DMS114 treated with DMSO at 0.1 percent for 48 hours (cell line): Measurements from ENCODE around the gene FBXO44.
A peak's percentile ranks its signal among the peaks of the same experiment; 100 is the strongest.

Experiments used
- DNase-seq: peaks from one replicate; lab custom pipeline; 2025; ENCODE audit not compliant: unreplicated experiment; lab: John Stamatoyannopoulos, UW

The FBXO44 gene

DNA sequence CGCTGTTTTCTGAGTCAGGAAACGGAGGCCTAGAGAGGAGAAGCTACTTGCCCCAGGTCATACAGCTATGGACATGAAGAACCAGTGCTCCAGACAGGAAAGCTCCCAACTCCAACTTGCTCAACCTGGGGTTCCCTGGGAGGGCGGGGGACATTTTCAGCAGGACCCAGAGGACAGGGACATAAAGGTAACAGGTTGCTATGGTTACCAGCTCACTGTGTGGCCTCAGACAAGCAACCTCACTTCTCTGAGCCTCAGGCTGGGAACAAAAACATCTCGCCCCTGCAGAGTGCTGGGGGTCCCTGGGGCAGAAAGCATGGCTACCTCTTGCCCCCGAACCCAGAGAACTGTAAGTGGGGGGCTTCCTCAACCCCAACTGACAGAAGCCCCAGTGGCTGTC lies 16.6 kb upstream of the FBXO44 start:
- DNase-seq = no peak

DNA sequence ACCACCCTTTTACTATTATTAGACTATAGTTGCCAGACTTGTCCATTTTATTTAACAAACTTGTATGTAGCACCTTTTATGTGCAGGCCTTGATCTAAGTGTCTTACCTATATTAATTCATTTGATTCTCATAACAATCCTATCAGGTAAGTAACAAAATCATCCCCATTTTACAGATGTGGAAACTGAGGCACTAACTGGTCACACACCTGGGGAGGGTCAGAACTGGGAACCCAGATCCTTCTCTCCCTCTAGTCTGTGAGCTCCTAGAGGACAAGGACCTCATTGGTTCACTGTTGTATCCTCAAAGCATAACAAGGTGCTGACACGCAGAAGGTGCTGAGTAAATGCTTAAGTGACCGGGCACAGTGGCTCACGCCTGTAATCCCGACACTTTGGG lies 15.3 kb upstream of the FBXO44 start:
- no peak for DNase-seq

DNA sequence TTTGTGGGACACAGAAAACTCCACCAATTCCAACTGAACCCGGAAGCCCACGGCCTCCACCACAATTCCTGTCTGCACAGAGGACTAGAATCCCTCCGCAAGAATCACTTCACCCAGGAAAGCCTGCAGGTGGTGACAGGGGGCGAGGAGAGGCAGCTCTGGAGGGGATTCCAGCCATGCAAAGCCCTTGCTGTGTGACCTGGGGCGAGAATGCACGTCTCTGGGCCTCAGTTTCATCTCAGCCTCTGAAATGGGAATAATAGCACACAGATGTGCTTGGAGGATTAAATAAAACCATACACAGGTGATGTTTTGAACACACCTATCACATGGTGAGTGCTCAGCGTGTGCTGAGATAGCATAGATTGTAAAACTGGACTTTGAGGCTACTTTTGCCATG lies 14.6 kb upstream of the FBXO44 start:
- DNase-seq = no peak

DNA sequence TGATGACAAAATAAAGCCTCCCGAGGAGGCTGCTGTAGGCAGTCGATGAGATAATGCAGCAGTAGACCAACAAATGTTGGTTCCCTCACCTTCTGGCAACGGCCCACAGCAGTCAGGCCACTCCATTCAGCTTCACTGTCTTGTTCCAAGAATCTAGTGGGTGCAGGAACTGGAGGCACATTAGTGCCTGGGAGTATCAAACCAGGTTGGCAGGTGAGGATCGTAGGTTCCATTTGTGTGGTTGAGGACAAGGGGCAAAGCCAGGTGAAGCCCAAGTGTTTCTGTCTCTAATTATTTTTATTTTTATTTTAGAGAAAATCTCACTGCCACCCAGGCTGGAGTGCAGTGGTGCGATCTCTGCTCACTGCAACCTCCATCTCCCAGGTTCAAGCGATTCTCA lies 13.7 kb upstream of the FBXO44 start:
- DNase-seq = no peak

DNA sequence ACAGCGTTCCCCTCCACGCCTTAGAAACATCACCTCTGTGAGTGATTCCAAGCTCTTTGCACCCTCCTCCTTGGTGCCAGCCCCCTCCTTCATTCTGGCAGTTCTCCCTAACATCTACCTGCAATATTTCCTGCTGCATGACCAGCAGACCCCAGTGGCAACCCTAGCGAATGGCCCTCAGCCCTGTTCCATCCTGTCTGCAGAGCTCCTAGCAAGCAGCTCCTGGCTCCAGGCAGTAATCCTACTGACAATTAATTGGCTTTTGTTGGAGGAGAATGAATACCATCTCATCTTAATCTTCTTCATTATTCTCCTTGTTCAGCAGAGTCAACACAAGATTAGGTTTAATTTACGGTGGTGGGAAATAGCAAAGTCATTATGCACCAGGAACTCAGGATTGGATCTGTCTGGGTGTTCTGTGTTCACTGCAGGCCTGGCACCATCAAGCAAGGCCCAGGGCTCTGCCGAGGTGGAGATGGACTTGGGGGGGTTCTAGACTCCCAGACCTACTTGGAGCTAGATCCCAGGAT lies 12.8 kb upstream of the FBXO44 start:
- DNase-seq = no peak

DNA sequence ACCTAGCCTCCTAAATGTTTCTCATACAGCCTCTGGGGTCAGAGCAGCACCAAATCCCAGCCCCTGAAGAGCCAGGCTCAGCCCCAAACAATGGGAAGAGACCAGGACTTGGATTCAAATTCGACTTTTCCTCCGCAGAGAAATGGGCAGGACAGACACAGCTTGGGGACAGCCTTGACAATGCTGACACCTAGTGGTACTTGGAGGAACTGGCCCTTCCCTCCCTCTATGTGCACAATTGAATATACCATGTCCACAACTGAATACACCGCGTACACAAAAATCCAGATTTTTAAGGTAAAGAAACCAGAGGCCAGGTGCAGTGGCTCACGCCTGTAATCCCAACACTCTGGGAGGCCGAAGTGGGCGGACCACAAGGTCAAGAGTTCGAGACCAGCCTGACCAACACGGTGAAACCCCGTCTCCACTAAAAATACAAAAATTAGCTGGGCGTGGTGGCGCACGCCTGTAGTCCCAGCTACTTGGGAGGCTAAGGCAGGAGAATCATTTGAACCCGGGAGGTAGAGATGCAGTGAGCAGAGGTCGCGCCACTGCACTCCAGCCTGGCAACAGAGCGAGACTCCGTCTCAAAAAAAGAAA lies 12.2 kb upstream of the FBXO44 start:
- peak; percentile 56 for DNase-seq

DNA sequence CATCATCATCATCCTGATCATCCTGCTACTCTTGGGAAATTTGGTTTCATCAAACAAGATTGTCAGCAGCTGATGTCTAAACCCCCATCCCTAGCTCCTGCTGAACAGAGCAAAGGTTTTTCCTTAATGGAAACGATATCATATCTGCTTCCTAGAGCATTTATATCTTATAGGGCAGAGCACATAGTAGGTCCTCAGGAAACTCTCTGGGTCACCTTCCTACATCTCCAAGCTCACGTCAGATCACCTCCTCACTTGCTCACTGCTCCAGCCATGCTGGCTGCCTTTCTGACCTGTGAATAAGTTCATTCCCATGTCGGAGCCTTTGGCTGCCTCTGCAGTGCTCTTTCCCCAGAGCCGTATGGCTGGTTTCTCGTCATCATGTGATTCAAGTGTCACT lies 10.9 kb upstream of the FBXO44 start:
- DNase-seq = no peak

DNA sequence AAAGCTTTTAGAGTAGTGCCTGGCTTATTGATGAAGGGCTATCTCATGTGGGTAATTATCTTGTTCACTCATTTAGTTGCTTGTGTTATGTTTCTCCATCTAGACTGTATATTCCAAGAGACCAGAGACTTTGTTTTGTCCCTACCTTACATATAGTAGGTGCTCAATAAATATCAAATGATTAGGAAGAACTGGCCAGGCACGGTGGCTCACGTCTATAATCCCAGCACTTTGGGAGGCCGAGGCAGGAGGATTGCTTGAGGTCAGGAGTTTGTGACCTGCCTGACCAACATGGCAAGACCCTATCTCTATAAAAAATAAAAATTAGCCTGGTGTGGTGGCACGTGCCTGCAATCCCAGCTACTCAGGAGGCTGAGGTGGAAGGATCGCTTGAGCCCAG lies 9.4 kb upstream of the FBXO44 start:
- no peak for DNase-seq

DNA sequence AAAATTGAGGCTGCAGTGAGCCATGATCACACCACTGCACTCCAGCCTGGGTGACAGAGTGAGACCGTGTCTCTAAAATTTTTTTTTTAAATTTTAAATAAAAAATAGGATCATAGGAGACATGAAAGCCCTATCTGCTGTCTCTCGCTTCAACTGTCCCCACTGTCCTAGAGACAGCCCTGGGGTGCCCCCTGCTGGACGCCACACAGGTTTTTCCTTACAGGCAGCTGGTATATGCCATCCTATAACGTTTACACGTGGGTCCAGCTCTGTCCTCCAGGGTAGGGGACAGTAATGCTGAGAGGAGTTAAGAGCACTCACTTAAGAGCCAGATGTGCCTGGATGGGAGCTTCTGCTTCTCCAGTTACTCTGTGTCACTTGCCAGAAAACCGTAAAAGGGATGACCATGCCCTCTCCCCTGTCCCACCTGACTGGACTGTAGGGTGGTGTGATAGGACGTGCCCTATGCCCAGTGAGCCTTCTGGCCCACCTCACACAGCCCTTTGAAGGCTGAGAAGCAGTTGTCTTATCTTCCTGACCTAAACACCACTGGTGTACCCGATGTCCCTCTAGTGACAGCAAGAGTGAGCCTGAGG lies 8.9 kb upstream of the FBXO44 start:
- DNase-seq = peak; percentile 72

DNA sequence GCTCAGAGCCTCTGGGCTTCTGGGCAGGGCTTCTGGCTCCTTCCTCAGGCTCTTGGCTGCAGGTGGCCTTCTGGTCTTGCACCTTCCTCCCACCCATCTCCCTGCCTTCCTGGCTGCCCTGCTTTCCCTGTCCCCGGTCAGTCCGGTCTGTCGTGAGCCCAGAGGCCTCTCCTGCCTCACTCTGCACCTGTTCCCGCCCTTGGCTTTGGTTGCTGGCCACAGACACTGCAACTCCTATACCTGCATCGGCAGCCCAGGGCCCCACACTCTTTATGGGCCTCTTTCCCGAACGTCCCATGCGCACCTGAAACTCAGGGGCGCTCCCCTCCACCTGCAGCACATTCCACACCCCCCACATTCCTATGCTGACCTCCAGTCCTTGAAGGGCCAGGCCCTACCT lies 8.4 kb upstream of the FBXO44 start:
- DNase-seq = no peak

DNA sequence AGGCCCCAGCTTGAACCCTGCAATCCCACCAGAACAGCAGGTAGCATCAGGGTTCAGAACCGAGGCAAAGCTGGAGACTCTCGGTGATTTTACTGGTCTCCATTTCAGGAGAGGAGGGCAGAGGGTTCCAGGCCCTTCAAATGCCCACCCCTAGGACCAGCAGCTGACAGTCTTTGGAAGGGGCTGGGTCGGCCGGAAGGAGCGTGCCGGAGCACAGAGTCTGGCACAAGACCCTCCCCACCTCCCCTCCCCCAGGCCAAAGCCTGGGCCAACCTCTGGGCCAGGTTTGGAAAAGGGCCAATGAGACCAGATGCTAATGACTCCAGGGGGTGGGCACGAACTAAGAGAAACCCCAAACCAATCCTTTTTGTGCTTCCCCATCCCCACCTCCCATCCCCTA lies 7.3 kb upstream of the FBXO44 start:
- no peak for DNase-seq

DNA sequence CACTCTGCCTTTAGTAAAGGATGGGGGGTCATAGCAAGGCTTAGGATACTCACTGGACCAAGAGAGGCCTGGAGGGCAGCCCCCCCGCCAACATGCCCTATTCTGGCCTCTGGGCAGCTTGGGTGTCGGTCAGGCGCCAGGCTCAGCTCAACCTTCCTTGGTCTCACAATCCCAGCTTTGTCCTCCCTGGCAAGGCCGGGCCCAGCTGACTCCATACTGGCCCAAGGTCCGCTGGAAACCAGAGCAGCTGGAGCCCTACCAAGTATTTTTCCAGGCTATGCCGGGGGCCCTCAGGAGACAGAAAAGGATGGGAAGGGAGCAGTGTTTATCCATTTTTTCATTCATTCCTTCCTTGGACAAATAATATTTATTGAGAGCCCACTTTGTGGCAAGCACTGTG lies 6.6 kb upstream of the FBXO44 start:
- DNase-seq = no peak

DNA sequence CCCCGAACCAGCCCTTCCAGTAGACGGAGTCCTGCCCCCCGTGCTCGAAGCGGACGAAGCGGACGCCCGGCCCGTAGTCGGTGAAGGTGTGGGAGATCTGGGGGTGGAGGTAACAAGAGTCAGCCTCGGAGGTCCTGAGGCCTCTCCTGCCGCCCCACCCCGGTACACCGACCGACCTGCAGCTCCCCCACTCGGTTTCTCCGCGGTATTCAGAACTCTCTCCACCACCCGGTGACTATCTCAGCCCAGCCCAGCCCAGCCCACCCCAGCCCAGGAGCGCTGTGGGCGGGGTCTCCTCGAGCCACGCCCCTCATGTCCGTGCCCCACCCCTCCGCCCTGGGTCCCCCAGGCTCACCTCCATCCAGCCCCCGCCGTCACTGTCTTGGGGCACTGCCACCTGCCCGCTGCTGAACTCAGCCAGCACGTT lies 5.9 kb upstream of the FBXO44 start:
- no peak for DNase-seq

DNA sequence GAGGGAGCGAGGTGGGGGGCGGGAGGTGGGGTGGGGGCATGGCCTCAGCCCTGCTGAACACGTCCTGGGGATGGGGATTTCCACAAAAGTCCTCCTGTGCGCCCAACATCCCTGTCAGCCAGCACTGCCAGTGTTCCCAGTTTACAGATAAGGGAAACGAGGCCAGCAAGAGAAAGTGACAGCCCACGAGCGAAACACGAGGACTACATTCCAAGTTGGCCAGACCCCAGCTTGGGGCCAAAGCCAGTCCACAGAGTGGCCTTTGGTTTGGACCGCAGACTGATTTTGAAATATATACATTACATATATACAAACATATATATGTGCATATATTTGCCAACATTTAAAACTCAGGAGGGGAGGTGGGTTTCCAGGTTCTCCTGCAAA lies 5.4 kb upstream of the FBXO44 start:
- no peak for DNase-seq

DNA sequence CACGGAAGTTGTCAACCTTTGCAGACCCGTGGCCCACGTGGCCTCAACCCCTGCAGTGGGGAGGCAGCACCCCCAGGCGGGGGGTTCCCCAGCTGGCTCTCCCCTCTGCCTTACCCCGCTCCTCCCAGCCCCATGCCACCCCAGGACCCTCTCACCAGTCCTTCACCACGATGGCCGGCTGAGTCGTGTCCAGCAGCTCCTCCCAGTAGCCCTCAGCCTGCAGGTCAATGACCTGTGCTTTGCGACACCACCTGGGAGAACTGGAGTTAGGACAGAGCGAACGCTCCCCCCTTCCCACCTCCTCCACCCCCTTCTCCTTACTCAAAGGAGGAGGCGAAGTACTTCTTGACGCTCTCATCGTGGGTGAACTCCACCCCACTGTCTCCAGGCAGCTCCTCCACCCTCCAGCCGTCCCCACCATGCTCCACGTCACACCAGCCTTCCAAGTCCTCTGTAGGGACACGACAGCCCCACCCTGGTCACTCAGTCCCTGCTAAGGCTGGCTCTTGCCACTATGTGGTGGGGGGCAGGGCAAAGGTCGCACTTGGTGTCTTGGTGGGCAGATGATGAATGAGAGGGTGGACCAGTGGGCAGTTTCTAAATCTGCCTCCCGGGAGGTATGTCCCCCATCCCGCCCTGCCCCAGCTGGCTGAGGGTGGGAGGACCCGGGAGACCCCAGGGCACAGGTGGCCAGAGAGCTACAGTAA lies 4.9 kb upstream of the FBXO44 start:
- no peak for DNase-seq

DNA sequence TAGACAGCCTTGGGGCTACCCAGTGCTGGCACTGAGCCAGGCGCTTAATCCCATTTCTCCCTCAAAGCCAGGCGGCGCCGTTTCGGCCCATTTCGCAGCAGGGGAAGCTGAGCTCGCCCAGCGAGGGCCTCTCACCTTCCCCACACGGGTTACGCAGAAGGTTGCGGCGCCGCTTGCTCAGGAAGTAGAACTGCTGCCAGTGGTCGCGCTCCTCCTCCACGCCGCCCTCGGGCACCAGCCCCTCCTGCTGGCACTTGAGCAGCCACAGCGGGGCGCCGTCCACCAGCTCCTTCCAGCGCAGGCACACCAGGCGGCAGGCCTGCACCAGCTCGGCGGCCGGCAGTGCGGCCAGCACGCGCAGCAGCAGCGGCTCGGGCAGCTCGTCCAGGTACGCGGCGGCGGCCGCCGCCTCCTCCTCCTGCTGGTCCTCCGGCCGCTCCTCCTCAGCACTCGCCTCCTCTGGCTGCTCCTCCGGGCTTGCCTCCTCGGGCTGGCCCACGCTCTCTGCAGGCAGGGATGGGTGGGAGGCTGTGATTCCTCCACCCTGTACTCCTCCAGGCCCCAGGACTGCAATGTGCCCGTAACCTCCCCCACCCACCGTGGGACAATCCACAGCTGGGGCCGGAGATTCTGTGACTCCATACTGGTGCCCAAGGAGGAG lies 4.2 kb upstream of the FBXO44 start:
- DNase-seq = no peak

DNA sequence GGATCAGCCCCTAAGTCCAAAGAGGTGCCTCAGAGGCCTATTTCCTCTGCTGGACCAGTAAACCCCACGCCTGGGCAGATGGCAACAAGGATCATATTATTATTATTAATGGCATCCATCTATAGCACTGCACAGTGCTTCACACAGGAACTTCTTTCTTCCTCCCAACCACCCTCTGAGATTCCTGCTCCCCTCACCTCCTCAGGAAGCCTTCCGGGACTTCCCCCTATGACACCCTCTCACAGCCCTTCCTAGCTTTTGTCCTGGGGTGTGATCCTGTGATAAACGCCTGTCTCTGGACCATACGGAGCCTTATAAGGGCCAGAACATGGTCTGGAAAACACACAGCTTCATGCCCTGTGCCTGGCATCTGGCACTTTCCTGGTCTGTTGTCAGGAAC lies 3.7 kb upstream of the FBXO44 start:
- DNase-seq = no peak

DNA sequence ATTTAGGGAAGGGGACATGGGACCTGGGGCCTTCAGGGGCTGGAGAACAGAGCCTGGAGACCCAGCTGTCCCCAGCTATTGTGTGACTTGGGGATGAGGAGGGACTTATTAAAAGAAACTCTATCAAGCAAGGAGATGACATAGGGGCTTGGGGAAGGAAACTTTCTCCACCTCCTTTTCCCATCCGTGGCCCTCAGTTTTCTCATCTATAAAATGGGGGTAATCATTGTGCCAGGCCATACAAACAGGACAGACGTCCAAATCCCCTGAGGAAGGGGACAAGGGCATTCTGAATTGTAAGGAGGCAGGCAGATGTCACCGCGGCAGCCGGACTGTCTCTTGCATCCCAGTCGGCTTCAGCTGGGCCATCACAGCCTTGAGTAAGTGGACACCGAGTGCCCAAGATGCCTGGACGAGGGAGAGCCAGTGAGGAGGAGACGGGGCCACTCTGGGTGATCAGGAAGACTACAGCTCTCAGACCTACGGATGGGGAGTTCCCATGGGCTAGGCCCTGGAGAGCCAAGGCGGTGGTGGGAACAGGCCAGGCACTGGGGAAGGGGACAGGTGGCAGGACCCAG lies 2.4 kb upstream of the FBXO44 start:
- DNase-seq = no peak

DNA sequence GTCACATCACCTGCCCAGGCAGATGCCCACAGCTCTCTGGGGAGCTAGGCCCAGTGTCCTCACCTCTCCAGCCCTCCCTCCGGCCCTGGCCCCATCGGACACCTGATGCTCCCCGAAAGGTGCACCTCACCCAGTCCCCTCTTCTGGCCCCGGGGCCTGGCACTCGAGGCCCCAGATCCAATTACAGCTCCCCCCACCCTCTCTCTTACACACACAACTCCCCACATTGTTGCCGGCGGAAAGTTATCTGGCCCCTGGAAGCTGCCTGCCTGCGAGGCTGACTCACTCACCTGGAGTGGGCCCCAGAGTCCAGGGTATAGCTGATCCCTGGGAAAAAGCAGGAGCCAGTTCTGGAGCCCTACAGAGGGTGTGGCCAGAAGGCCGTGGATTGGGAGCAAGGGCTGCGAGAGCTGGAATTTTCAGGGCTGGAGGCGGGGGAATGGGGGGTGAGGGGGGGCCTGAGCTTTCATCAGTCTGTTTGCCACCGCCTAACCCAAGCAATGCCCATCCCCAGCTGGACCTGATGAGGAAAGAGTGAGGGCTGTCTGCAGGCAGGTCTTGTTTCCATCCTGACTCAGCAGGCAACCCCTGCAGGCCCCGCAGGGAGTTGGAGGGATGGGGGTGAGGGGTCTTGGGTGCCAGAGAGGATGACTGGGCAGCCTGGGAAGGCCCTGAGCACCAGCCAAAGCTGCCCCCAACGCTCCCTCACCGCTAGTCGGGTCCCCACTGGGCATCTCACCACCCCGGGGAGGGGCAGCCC lies 1.4 kb upstream of the FBXO44 start:
- DNase-seq = no peak

DNA sequence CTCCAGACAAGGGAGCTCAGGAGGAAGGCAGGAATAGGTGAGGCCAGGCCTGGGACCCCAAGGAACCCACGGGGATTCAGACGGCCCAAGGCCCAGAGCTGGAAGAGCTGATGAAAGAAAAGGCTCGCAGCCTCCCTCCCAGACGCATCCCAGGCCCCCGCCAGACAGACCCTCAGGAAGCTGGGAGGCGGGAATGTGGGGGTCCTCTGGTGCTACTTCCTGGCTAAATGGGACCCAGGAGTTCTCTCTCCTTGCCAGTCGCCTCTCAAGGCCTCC lies 878 bp upstream of the FBXO44 start:
- no peak for DNase-seq
